ENCODE data around the gene GTF2H1. TPM values are rescaled to one million over a fixed set of nuclear protein-coding genes. Genes with fewer than 3 reads are reported as not detected.
"Not testable (repeated sequence)": the region's sequence is repeated elsewhere in the genome, so short reads cannot be mapped to it uniquely, and the experiment has no call there.

Gene GTF2H1
- total RNA-seq, 1 experiment from 2014 or later = 39.4 TPM

DNA sequence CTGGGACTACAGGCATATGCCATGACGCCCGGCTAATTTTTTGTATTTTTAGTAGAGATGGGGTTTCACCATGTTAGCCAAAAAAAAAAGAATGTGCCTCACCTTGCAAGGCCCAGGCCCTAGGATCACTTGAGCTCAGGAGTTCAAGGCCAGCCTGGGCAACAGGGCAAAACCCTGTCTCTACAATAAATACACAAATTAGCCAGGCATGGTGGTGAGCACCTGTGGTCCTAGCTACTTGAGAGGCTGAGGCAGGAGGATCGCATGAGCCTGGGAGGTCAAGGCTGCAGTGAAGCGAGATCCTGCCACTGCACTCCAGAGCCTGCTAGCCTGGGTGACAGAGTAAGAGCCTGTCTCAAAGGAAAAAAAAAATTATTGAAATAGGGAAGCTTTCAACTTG, 81.7 kb downstream of the GTF2H1 start:
- H3K4me1 Mint-ChIP-seq = no peaks in the 10 kb centered on the region

DNA sequence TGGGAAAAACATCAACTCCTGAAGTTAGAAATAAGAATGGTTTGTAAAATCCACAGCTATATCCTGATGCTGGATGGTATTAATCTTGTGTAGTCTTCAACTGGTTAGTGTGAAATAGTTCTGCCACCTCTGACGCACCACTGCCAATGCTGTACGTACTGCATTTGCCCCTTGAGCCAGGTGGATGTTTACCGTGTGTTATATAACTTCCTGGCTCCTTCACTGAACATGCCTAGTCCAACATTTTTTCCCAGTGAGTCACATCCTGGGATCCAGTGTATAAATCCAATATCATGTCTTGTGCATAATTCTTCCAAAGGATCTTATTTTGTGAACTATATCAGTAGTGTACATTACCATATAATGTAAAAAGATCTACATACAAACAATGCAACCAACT, 85.0 kb downstream of the GTF2H1 start:
- H3K4me2 ChIP-seq (ENCODE audit: insufficient read depth, insufficient read length, low read length); H2BK120ac ChIP-seq (ENCODE audit: low read depth, low read length, poor library complexity, severe bottlenecking); H3K56ac ChIP-seq (ENCODE audit: insufficient read length, low read depth, low read length); H4K20me1 ChIP-seq (ENCODE audit: control insufficient read depth, insufficient read depth, insufficient read length); H3K9ac ChIP-seq (ENCODE audit: extremely low read depth, insufficient read length, low read length); H3T11ph ChIP-seq (ENCODE audit: low read length); H3K9me3 ChIP-seq (ENCODE audit: control insufficient read depth, low read depth, low read length); H3K4ac ChIP-seq (ENCODE audit: low read depth, low read length); H2BK20ac ChIP-seq (ENCODE audit: low read depth, low read length, poor library complexity, severe bottlenecking); H3K27me3 ChIP-seq (ENCODE audit: insufficient read depth, low read length); H2BK12ac ChIP-seq (ENCODE audit: insufficient read length, low read depth, low read length); H3K9me3 Mint-ChIP-seq; H3K27me3 Mint-ChIP-seq (ENCODE audit: low read depth); H2AK5ac ChIP-seq (ENCODE audit: insufficient read length, low read length); H2AFZ ChIP-seq (ENCODE audit: low read length); H3K4me3 Mint-ChIP-seq; H4K5ac ChIP-seq (ENCODE audit: insufficient read length, low read depth, low read length); H3K14ac ChIP-seq (ENCODE audit: insufficient read depth, low read length); H3K27ac ChIP-seq (ENCODE audit: insufficient read length, low read depth, low read length); H3K79me1 ChIP-seq (ENCODE audit: insufficient read depth, low read depth, low read length, poor library complexity, severe bottlenecking); H3K23me2 ChIP-seq (ENCODE audit: insufficient read length, low read depth, low read length, poor library complexity, severe bottlenecking); H3K4me1 ChIP-seq (ENCODE audit: insufficient read depth, low read length); H3K27ac Mint-ChIP-seq; H2BK15ac ChIP-seq (ENCODE audit: low read depth, low read length); H3K18ac ChIP-seq (ENCODE audit: insufficient read length, low read depth, low read length); H2BK5ac ChIP-seq (ENCODE audit: insufficient read length, low read length); H4K8ac ChIP-seq (replicated peaks; ENCODE audit: insufficient read length, low read depth, low read length); H4K91ac ChIP-seq (ENCODE audit: insufficient read length, low read depth, low read length); H3K79me2 ChIP-seq (ENCODE audit: insufficient read depth, low read length); H3K4me1 Mint-ChIP-seq; H3K23ac ChIP-seq (ENCODE audit: insufficient read length, low read depth, low read length); DNase-seq: not testable (repeated sequence)
- H3K36me3 Mint-ChIP-seq (ENCODE audit: insufficient read depth in 1 of 3, low read depth in 3 of 3) = peaks cover 25 to 50% (median 44%) of the 10 kb centered on the region in 3 experiments; a peak in 6 of 7 replicates
- no CpG with 5 or more reads among the region's 3 CpGs for WGBS (ENCODE audit: extremely low coverage, insufficient read length, low lambda C conversion rate)

More for the DNA sequence above, 81.7 kb downstream of the GTF2H1 start:
- Histone ChIP-seq H2BK15ac (ENCODE audit: low read depth, low read length) (no peak overlapping the region), H3K79me2 (ENCODE audit: insufficient read depth, low read length) (no peaks in the 10 kb centered on the region), H3K4me1 (ENCODE audit: insufficient read depth, low read length) (no peaks in the 10 kb centered on the region), H3T11ph (ENCODE audit: low read length) (no peak overlapping the region), H3K9ac (ENCODE audit: extremely low read depth, insufficient read length, low read length) (no peak overlapping the region), H3K9me3 (ENCODE audit: control insufficient read depth, low read depth, low read length) (no peaks in the 10 kb centered on the region), H3K4ac (ENCODE audit: low read depth, low read length) (no peak overlapping the region), H2AFZ (ENCODE audit: low read length) (no peak overlapping the region), H2BK20ac (ENCODE audit: low read depth, low read length, poor library complexity, severe bottlenecking) (no peak overlapping the region), H3K4me2 (ENCODE audit: insufficient read depth, insufficient read length, low read length) (no peak overlapping the region), H3K14ac (ENCODE audit: insufficient read depth, low read length) (no peak overlapping the region), H3K23me2 (ENCODE audit: insufficient read length, low read depth, low read length, poor library complexity, severe bottlenecking) (no peaks in the 10 kb centered on the region), H3K56ac (ENCODE audit: insufficient read length, low read depth, low read length) (no peak overlapping the region), H2BK12ac (ENCODE audit: insufficient read length, low read depth, low read length) (no peak overlapping the region), H4K5ac (ENCODE audit: insufficient read length, low read depth, low read length) (no peak overlapping the region), H4K91ac (ENCODE audit: insufficient read length, low read depth, low read length) (no peak overlapping the region), H3K27me3 (ENCODE audit: insufficient read depth, low read length) (no peaks in the 10 kb centered on the region), H3K79me1 (ENCODE audit: insufficient read depth, low read depth, low read length, poor library complexity, severe bottlenecking) (no peaks in the 10 kb centered on the region), H2BK120ac (ENCODE audit: low read depth, low read length, poor library complexity, severe bottlenecking) (no peak overlapping the region), H3K23ac (ENCODE audit: insufficient read length, low read depth, low read length) (no peak overlapping the region), H2BK5ac (ENCODE audit: insufficient read length, low read length) (no peak overlapping the region), H3K27ac (ENCODE audit: insufficient read length, low read depth, low read length) (no peak overlapping the region), H4K8ac (replicated peaks; ENCODE audit: insufficient read length, low read depth, low read length) (no peak overlapping the region), H2AK5ac (ENCODE audit: insufficient read length, low read length) (no peak overlapping the region), H4K20me1 (ENCODE audit: control insufficient read depth, insufficient read depth, insufficient read length) (no peaks in the 10 kb centered on the region), H3K18ac (ENCODE audit: insufficient read length, low read depth, low read length) (no peak overlapping the region)
- H3K4me3 Mint-ChIP-seq = no peak overlapping the region
- H3K27ac Mint-ChIP-seq = no peak overlapping the region
- H3K9me3 Mint-ChIP-seq = no peaks in the 10 kb centered on the region
- peaks cover 37 to 78% (median 70%) of the 10 kb centered on the region in 3 experiments; a peak in 6 of 7 replicates for H3K36me3 Mint-ChIP-seq (ENCODE audit: insufficient read depth in 1 of 3, low read depth in 3 of 3)
- DNase-seq = no peak
- WGBS (ENCODE audit: extremely low coverage, insufficient read length, low lambda C conversion rate) = no CpG with 5 or more reads among the region's 4 CpGs
- TF ChIP-seq, protein P1, sequence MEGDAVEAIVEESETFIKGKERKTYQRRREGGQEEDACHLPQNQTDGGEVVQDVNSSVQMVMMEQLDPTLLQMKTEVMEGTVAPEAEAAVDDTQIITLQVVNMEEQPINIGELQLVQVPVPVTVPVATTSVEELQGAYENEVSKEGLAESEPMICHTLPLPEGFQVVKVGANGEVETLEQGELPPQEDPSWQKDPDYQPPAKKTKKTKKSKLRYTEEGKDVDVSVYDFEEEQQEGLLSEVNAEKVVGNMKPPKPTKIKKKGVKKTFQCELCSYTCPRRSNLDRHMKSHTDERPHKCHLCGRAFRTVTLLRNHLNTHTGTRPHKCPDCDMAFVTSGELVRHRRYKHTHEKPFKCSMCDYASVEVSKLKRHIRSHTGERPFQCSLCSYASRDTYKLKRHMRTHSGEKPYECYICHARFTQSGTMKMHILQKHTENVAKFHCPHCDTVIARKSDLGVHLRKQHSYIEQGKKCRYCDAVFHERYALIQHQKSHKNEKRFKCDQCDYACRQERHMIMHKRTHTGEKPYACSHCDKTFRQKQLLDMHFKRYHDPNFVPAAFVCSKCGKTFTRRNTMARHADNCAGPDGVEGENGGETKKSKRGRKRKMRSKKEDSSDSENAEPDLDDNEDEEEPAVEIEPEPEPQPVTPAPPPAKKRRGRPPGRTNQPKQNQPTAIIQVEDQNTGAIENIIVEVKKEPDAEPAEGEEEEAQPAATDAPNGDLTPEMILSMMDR (conservative IDR thresholded peaks at IDR 0.05) = no peak
- no peaks in the 10 kb centered on the region for H3K27me3 Mint-ChIP-seq (ENCODE audit: low read depth)

Measured in H9 (cell line).